HUES6 (cell line): ENCODE data around the gene NUP205.
A peak's percentile ranks its signal among the peaks of the same experiment; 100 is the strongest.
"Not testable (repeated sequence)": the region's sequence is repeated elsewhere in the genome, so short reads cannot be mapped to it uniquely, and the experiment has no call there.

Experiments
- H3K27ac ChIP-seq: 2 replicates; pipeline ENCODE4 v1.7.0; 2013; ENCODE audit warnings: low read depth, mild to moderate bottlenecking, low read length, inconsistent platforms
- H3K27me3 ChIP-seq: 2 replicates; pipeline ENCODE4 v1.6.1; 2013; ENCODE audit warnings: low read length; ENCODE audit not compliant: control insufficient read depth, insufficient read depth
- H3K36me3 ChIP-seq: 2 replicates; pipeline ENCODE4 v1.6.1; 2013; ENCODE audit warnings: low read length; ENCODE audit not compliant: control insufficient read depth, insufficient read depth
- H3K4me1 ChIP-seq: 2 replicates; pipeline ENCODE4 v1.6.1; 2013; ENCODE audit warnings: low read length; ENCODE audit not compliant: control insufficient read depth, insufficient read depth
- H3K4me3 ChIP-seq: 2 replicates; pipeline ENCODE4 v1.5.1; 2013; ENCODE audit warnings: low read depth, low read length
- H3K9ac ChIP-seq: one replicate; pipeline ENCODE4 v1.6.1; 2013; ENCODE audit warnings: mild to moderate bottlenecking, low read length
- H3K9me3 ChIP-seq: 2 replicates; pipeline ENCODE4 v1.6.1; 2013; ENCODE audit warnings: low read depth, low read length; ENCODE audit not compliant: control insufficient read depth, insufficient read depth

Gene NUP205

DNA sequence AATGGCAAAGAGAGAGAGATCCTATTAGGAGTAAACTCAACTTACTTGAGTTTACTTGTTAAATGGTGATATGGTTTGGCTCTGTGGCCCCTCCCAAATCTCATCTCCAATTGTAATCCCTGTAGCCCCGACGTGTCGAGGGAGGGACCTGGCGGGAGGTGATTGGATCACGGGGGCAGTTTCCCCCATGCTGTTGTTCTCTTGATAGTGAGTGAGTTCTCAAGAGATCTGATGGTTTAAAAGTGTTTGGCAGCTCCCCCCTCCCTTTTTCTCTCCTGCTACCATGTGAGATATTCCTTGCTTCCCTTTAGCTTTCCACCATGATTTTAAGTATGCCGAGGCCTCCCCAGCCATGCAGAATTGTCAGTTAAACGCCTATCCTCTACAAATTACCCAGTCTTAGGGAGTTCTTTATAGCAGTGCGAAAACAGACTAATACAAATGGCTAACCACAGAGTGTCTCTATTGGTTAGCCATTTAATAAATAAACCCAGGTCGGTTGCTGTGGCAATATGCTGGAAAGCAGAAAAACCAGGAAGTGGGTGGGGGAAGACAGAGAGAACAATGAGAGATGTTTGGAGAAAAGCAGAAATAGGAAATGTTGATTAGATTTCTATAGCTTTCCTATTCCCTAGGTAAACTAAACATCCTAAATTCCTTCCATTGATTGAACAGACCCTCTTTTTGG is 101.6 kb downstream of the NUP205 start:
- no peak overlapping the region for H3K27ac ChIP-seq

DNA sequence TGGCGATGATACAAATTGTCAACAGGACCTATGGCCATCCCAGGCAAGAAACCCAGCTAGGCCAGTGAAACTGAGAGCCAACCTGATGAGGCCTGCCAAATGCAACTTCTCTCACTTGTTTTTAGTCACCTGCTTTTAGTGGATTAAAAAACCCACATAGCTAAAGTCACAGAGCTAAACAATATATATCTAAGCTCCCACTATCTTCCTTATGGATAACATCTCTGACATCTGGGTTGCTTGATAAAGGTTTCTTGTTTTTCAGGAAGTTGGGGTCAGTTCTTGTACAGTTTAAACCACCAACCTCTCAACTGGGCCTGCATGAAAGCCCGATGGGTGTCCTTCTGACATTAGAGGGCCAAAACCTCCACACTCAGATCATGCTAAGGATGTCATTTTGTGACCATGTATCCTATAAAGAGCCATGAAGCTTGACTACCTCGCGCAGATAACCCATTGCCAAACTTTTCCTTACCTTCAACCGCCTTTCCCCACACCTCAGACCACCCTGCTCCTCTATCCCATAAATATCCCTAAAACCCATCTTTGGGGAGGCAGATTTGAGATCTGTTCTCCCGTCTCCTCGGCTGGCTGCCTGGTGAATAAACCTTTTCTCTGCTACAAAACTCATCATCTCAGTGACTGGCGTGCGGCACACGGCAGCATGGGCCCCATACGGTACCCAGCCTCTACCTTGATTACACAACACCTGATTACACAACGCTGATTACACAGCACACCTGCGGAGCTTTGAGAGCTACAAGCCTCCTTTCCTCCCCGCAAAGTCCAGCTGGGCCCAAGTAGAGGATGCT is 103.8 kb downstream of the NUP205 start:
- H3K9ac ChIP-seq: peak overlapping the region; percentile 96
- H3K4me3 ChIP-seq: peak overlapping the region; percentile 98
- H3K27ac ChIP-seq: no peak overlapping the region
- no peaks in the 10 kb centered on the region for H3K9me3 ChIP-seq
- H3K27me3 ChIP-seq: no peaks in the 10 kb centered on the region
- no peaks in the 10 kb centered on the region for H3K36me3 ChIP-seq
- peaks cover 6% of the 10 kb centered on the region for H3K4me1 ChIP-seq

More for the DNA sequence above, 101.6 kb downstream of the NUP205 start:
- Histone ChIP-seq H3K27me3 (no peaks in the 10 kb centered on the region), H3K9ac (no peak overlapping the region), H3K4me3 (no peak overlapping the region), H3K4me1 (peaks cover 6% of the 10 kb centered on the region), H3K36me3 (no peaks in the 10 kb centered on the region), H3K9me3 (no peaks in the 10 kb centered on the region)

DNA sequence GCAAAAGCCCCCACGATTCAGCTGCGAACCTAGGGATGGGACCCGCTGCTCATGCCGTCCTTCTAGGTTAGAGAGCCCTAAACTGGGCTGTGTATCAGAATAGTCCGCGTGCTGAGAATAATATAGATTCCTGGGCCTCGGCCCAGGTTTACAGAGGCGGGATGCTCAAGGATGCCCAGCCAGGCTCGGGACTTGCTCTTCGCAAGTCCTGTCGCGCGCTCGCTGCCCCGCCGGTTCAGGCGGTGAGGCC is 104.3 kb downstream of the NUP205 start:
- Histone ChIP-seq H3K27ac (peak overlapping the region; percentile 87; the same call in 1 of the 2 replicates), H3K27me3 (no peaks in the 10 kb centered on the region), H3K4me1 (peaks cover 6% of the 10 kb centered on the region), H3K36me3 (no peaks in the 10 kb centered on the region), H3K4me3 (peak overlapping the region; percentile 98), H3K9me3 (no peaks in the 10 kb centered on the region), H3K9ac (peak overlapping the region; percentile 96)

DNA sequence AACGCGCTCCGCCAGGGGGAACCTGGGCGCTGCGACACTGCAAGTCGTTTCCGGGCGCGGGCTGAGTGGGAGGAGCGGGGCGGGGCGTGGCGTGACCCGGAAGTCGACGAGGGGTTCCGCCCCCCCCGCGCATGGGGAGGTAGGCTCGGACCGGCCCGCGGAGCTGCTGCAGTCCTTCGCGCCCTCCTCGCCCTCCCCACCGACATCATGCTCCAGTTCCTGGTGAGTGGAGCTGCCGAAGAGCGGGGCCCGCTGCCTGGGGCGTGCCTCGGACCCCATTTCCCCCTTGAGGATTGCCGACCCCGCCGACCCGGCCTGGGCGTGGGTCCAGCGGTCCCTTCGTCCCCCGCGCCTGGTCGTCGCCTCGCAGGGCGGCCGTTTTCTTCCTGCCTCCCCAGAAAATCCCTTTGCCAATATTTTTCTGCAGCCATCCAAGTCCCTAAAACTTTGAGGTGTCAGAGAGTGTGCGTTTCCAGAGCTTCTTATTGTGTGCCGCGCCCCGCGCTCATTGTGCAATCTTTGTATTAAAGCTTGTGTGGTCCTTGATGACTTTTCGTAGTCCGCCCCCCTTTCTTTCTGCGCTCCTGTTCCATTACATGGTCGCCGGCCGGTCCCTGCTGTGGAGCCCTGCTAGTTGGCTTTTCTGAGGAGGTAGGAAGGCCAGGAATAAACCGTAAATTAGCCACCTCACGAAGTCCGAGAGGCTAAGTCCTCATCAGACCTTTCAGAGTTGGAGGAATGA is 104.8 kb downstream of the NUP205 start, which contains the start of gene STMP1:
STMP1 (plus strand) TSS at position 142 of the 742 bp plus-strand sequence.
- Histone ChIP-seq H3K4me1 (peaks cover 6% of the 10 kb centered on the region), H3K4me3 (peak within 1 kb of the TSS; percentile 98), H3K36me3 (no peaks in the 10 kb centered on the region), H3K9me3 (no peaks in the 10 kb centered on the region), H3K9ac (peak within 1 kb of the TSS; percentile 96), H3K27ac (peak within 1 kb of the TSS; percentile 87), H3K27me3 (no peaks in the 10 kb centered on the region)

DNA sequence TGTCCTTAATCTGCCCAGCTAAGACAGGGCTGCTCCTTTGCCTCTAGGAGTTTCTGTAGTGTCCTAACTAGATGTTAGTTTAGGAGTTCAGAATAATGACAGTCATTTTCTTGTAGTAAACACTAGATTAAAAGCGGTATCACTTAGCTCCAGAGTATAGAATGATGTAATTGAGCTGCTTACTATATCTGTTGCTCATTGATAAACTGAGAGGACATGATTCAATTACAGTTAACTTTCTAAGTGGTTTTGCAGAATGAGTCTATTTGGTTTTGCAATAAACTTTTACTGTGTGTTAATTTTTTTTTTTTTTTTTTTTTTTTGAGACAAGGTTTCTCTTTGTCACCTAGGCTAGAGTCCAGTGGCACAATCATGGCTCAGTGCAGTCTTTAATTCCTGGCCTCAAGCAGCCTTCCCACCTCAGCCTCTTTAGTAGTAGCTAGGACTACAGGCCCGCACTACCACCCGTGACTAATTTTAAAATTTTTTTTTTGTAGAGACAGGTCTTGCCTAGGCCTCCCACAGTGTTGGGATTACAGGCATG is 106.4 kb downstream of the NUP205 start:
- peaks cover 6% of the 10 kb centered on the region; the same call in 1 of the 2 replicates for H3K36me3 ChIP-seq
- peaks cover 6% of the 10 kb centered on the region for H3K4me1 ChIP-seq
- H3K9me3 ChIP-seq: peaks cover 7% of the 10 kb centered on the region; the same call in 1 of the 2 replicates
- H3K4me3 ChIP-seq: peak overlapping the region; percentile 98; the same call in 1 of the 2 replicates
- no peaks in the 10 kb centered on the region for H3K27me3 ChIP-seq
- H3K9ac ChIP-seq: no peak overlapping the region
- H3K27ac ChIP-seq: no peak overlapping the region

DNA sequence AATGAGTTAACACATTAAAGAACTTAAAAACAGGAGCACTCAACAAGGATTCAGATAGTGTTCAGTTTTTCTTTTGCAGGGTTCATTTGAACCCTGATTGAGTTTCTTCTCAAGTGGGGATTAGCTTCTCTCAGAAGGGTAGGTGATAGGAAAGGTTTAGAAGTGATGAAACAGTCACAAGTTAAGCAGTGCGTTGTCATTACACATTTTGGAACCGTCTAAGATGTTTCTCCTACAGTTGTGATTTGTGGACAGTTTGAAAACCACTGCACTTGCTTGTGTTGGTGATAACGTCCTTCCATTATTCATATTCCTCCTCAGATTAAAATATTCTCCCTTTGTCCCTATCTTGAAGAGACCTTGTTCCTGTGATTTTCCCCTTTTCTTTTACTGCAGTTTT is 107.3 kb downstream of the NUP205 start:
- H3K4me3 ChIP-seq: no peak overlapping the region
- peaks cover 7% of the 10 kb centered on the region; the same call in 1 of the 2 replicates for H3K9me3 ChIP-seq
- no peak overlapping the region for H3K9ac ChIP-seq
- H3K27me3 ChIP-seq: no peaks in the 10 kb centered on the region
- peaks cover 6% of the 10 kb centered on the region; the same call in 1 of the 2 replicates for H3K36me3 ChIP-seq
- H3K27ac ChIP-seq: no peak overlapping the region
- H3K4me1 ChIP-seq: peaks cover 6% of the 10 kb centered on the region

DNA sequence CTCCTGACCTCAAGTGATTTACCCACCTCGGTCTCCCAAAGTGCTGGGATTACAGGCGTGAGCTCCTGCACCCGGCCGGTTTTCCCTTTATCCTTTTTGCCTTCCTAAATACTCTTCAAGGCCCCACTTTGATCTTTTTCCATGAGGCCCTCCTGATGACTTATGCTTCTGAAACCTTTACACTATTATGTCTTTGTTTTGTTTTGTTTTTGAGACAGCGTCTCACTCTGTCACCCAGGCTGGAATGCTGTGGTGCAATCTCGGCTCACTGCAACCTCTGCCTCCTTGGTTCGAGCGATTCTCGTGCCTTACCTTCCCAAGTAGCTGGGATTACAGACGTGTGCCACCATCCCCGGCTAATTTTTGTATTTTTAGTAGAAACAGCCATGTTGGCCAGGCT is 108.4 kb downstream of the NUP205 start:
- no peak overlapping the region for H3K27ac ChIP-seq
- no peak overlapping the region for H3K9ac ChIP-seq
- peaks cover 7% of the 10 kb centered on the region; the same call in 1 of the 2 replicates for H3K9me3 ChIP-seq
- H3K4me1 ChIP-seq: peaks cover 6% of the 10 kb centered on the region
- H3K4me3 ChIP-seq: no peak overlapping the region
- H3K36me3 ChIP-seq: peaks cover 6% of the 10 kb centered on the region; the same call in 1 of the 2 replicates
- H3K27me3 ChIP-seq: no peaks in the 10 kb centered on the region

DNA sequence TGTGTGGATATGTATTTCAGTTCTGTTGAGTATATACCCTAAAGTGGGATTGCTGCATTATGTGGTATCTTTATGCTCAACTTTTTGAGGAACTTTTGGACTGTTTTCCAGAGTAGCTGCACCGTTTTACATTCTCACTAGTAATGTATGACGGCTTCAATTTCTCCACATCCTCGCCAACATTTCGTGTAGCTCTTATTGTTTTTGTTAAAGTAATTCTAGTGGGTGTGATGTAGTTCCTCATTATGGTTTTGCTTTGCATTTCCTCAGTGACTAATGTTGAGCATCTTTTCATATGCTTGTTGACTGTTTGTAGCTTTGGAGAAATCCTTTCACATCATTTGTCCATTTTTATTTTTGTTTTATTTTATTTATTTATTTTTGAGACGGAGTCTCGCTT is 109.1 kb downstream of the NUP205 start:
- H3K27me3 ChIP-seq: no peaks in the 10 kb centered on the region
- peaks cover 6% of the 10 kb centered on the region; the same call in 1 of the 2 replicates for H3K36me3 ChIP-seq
- H3K4me3 ChIP-seq: no peak overlapping the region
- no peak overlapping the region for H3K27ac ChIP-seq
- H3K9me3 ChIP-seq: peaks cover 7% of the 10 kb centered on the region; the same call in 1 of the 2 replicates
- no peak overlapping the region for H3K9ac ChIP-seq
- H3K4me1 ChIP-seq: peaks cover 1% of the 10 kb centered on the region

DNA sequence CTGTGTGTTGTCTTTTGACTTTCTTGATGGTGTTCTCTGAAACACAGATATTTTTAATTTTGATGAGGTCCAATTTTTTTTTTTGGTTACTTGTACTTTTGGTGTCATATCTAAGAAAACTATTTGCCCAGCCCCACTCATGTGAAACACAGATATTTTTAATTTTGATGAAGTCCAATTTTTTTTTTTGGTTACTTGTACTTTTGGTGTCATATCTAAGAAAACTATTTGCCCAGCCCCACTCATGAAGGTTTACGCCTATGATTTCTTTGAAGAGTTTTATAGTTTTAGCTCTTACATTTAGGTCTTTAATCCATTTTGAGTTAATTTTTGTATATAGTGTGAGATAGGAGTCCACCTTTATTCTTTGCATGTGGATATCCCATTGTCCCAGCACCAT is 109.9 kb downstream of the NUP205 start:
- not testable (repeated sequence) for H3K9ac ChIP-seq, H3K27me3 ChIP-seq, H3K4me1 ChIP-seq, H3K9me3 ChIP-seq, H3K4me3 ChIP-seq, H3K36me3 ChIP-seq, H3K27ac ChIP-seq

DNA sequence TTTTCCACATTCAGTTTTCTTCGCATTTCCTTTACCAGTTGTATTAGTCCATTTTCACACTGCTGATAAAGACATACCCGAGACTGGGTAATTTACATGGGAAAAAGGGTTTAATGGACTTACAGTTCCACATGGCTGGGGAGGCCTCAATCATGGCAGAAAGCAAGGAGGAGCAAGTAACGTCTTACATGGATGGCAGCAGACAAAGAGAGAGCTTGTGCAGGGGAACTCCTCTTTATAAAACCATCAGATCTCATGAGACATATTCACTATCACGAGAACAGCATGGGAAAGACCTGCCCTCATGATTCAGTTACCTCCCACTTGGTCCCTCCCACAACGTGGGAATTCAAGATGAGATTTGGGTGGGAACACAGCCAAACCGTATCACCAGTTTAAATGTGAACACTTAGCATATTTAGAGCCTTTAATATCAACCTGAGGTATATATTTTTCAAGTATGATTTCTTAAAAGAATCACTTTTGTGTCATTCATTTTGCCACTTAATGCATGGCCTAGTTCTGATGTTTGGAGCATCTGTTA is 111.2 kb downstream of the NUP205 start:
- H3K4me1 ChIP-seq, H3K9me3 ChIP-seq, H3K27me3 ChIP-seq, H3K27ac ChIP-seq, H3K4me3 ChIP-seq, H3K9ac ChIP-seq: not testable (repeated sequence)
- peaks cover 14% of the 10 kb centered on the region; the same call in 1 of the 2 replicates for H3K36me3 ChIP-seq
